Fibroblast of villous mesenchyme (primary cell): ENCODE results near the gene AXDND1. TPM values are rescaled to one million over a fixed set of nuclear protein-coding genes. Genes with fewer than 3 reads are reported as not detected.

Experiments
- DNase-seq: peaks from one replicate; pipeline ENCODE4 v3.0.0-alpha.2; 2010; ENCODE audit warnings: low read depth
- H3K4me3 ChIP-seq: 2 replicates; pipeline ENCODE4 v1.5.1; 2011; ENCODE audit warnings: low read depth, mild to moderate bottlenecking, low read length
- small RNA-seq: library from RNA; depleted of rRNA; stranded (forward); fragments of <200 nt; gene quantifications from one replicate; pipeline ENCODE3, GENCODE V24; 2012
- total RNA-seq: library from RNA; depleted of rRNA; stranded (reverse); fragments of >200 nt; gene quantifications from 2 replicates; pipeline ENCODE4 v1.2.3, GENCODE V29; 2012
- TF ChIP-seq, protein P1 (sequence below): IDR thresholded peaks from 2 replicates; pipeline ENCODE4 v1.5.1; 2012; ENCODE audit warnings: low read depth, mild to moderate bottlenecking, low read length; ENCODE audit not compliant: insufficient read depth

The AXDND1 gene
- total RNA-seq, 1 donor: not detected

DNA sequence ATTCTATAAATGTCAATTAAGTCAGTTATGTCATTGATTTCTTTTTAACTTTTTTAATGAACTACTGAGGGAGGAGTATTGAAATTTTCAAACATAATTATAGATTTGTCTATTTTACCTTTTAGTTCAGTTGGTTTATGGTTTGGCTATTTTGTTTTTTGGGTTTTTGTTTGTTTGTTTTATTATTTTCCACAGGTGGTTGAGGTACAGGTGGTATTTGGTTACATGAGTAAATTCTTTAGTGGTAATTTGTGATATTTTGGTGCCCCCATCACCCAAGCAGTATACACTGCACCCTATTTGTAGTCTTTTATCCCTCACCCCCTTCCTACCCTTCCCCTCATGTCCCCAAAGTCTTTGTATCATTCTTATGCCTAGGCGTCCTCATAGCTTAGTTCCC is 235.3 kb downstream of the AXDND1 start:
- TF ChIP-seq, protein P1, sequence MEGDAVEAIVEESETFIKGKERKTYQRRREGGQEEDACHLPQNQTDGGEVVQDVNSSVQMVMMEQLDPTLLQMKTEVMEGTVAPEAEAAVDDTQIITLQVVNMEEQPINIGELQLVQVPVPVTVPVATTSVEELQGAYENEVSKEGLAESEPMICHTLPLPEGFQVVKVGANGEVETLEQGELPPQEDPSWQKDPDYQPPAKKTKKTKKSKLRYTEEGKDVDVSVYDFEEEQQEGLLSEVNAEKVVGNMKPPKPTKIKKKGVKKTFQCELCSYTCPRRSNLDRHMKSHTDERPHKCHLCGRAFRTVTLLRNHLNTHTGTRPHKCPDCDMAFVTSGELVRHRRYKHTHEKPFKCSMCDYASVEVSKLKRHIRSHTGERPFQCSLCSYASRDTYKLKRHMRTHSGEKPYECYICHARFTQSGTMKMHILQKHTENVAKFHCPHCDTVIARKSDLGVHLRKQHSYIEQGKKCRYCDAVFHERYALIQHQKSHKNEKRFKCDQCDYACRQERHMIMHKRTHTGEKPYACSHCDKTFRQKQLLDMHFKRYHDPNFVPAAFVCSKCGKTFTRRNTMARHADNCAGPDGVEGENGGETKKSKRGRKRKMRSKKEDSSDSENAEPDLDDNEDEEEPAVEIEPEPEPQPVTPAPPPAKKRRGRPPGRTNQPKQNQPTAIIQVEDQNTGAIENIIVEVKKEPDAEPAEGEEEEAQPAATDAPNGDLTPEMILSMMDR: no peak
- no peak overlapping the region for H3K4me3 ChIP-seq
- DNase-seq: no peak

Small RNAs within 50 kb of the gene (small RNA-seq; reads per million reads assigned to genes)
- gene MEF2AP1: not detected
- not detected for gene RNU5F-2P

Other genes with a start within 250 kb of the AXDND1 start
- 60.9 and 66.9 TPM in 2 replicates for gene ABL2, start 136.3 kb upstream of the AXDND1 start, total RNA-seq
- gene SOAT1, start 72.2 kb upstream of the AXDND1 start, total RNA-seq: 23.8 and 37.6 TPM in 2 replicates
- not detected in 2 replicates for gene NPHS2, start 210.0 kb downstream of the AXDND1 start, total RNA-seq
- not detected in 2 replicates for gene TDRD5, start 225.9 kb downstream of the AXDND1 start, total RNA-seq